Measurements from ENCODE around the gene SNN.
A peak's percentile ranks its signal among the peaks of the same experiment; 100 is the strongest.

SNN gene

GRCh38 chr16:11669380-11670146 lies 1.3 kb downstream of the SNN start:
- Histone ChIP-seq H3K4me1 (ENCODE audit: insufficient read depth, low read length, severe bottlenecking) (peaks cover 67% of the 10 kb centered on the region), H4K20me1 (ENCODE audit: insufficient read depth, low read length) (no peaks in the 10 kb centered on the region), H3K79me2 (ENCODE audit: insufficient read depth, low read length) (no peaks in the 10 kb centered on the region), H3K9me3 (ENCODE audit: low read length) (no peaks in the 10 kb centered on the region), H3K4me2 (ENCODE audit: low read length) (peak overlapping the region; percentile 79), H3F3A (ENCODE audit: insufficient read depth, low read length) (no peaks in the 10 kb centered on the region), H3K4me3 (ENCODE audit: low read depth, low read length, poor library complexity, severe bottlenecking) (peak overlapping the region; percentile 67), H3K27ac (ENCODE audit: low read depth, low read length, poor library complexity, severe bottlenecking) (peak overlapping the region; percentile 55), H3K9me2 (ENCODE audit: low read depth, low read length) (no peaks in the 10 kb centered on the region), H3K27me3 (ENCODE audit: insufficient read depth, low read length) (no peaks in the 10 kb centered on the region), H3K36me3 (ENCODE audit: insufficient read depth, low read length) (no peaks in the 10 kb centered on the region), H3K9ac (ENCODE audit: low read length) (peak overlapping the region; percentile 57), H2AFZ (ENCODE audit: low read length) (no peak overlapping the region)
- no peak for TF ChIP-seq EZH2 (IDR thresholded peaks at IDR 0.05; ENCODE audit: borderline replicate concordance, low read length)
- TF ChIP-seq CTCF (IDR thresholded peaks at IDR 0.05; ENCODE audit: low read length): no peak

GRCh38 chr16:11670171-11671131 lies 2.2 kb downstream of the SNN start:
- TF ChIP-seq CTCF (IDR thresholded peaks at IDR 0.05; ENCODE audit: low read length): no peak
- no peak for TF ChIP-seq EZH2 (IDR thresholded peaks at IDR 0.05; ENCODE audit: borderline replicate concordance, low read length)
- H3K27ac ChIP-seq (ENCODE audit: low read depth, low read length, poor library complexity, severe bottlenecking): peak overlapping the region; percentile 55
- H4K20me1 ChIP-seq (ENCODE audit: insufficient read depth, low read length): no peaks in the 10 kb centered on the region
- no peaks in the 10 kb centered on the region for H3F3A ChIP-seq (ENCODE audit: insufficient read depth, low read length)
- H3K27me3 ChIP-seq (ENCODE audit: insufficient read depth, low read length): no peaks in the 10 kb centered on the region
- no peak overlapping the region for H2AFZ ChIP-seq (ENCODE audit: low read length)
- H3K4me2 ChIP-seq (ENCODE audit: low read length): peak overlapping the region; percentile 79
- H3K9me3 ChIP-seq (ENCODE audit: low read length): no peaks in the 10 kb centered on the region
- peak overlapping the region; percentile 67 for H3K4me3 ChIP-seq (ENCODE audit: low read depth, low read length, poor library complexity, severe bottlenecking)
- H3K4me1 ChIP-seq (ENCODE audit: insufficient read depth, low read length, severe bottlenecking): peaks cover 59% of the 10 kb centered on the region
- no peaks in the 10 kb centered on the region for H3K36me3 ChIP-seq (ENCODE audit: insufficient read depth, low read length)
- H3K79me2 ChIP-seq (ENCODE audit: insufficient read depth, low read length): no peaks in the 10 kb centered on the region
- peak overlapping the region; percentile 57; the same call in 1 of the 2 replicates for H3K9ac ChIP-seq (ENCODE audit: low read length)
- no peaks in the 10 kb centered on the region for H3K9me2 ChIP-seq (ENCODE audit: low read depth, low read length)

- Histone ChIP-seq H3K36me3 (ENCODE audit: insufficient read depth, low read length) (peaks cover 5% of the 10 kb centered on the region; the same call in 1 of the 2 replicates), H3K9ac (ENCODE audit: low read length) (no peak overlapping the region), H3K4me3 (ENCODE audit: low read depth, low read length, poor library complexity, severe bottlenecking) (no peak overlapping the region), H3K27ac (ENCODE audit: low read depth, low read length, poor library complexity, severe bottlenecking) (no peak overlapping the region), H3F3A (ENCODE audit: insufficient read depth, low read length) (no peaks in the 10 kb centered on the region), H4K20me1 (ENCODE audit: insufficient read depth, low read length) (no peaks in the 10 kb centered on the region), H3K4me2 (ENCODE audit: low read length) (peak overlapping the region; percentile 79; the same call in 1 of the 2 replicates), H3K9me3 (ENCODE audit: low read length) (no peaks in the 10 kb centered on the region), H2AFZ (ENCODE audit: low read length) (no peak overlapping the region), H3K79me2 (ENCODE audit: insufficient read depth, low read length) (no peaks in the 10 kb centered on the region), H3K27me3 (ENCODE audit: insufficient read depth, low read length) (no peaks in the 10 kb centered on the region), H3K4me1 (ENCODE audit: insufficient read depth, low read length, severe bottlenecking) (peaks cover 60% of the 10 kb centered on the region), H3K9me2 (ENCODE audit: low read depth, low read length) (no peaks in the 10 kb centered on the region)
- no peak for TF ChIP-seq CTCF (IDR thresholded peaks at IDR 0.05; ENCODE audit: low read length)
- TF ChIP-seq EZH2 (IDR thresholded peaks at IDR 0.05; ENCODE audit: borderline replicate concordance, low read length): no peak
These were observed 3.0 kb downstream of the SNN start for GRCh38 chr16:11671271-11671670.
